Peyer's patch (tissue), 4 donors: Measurements from ENCODE around the gene BAIAP2L1.

Experiments used
- CTCF ChIP-seq, 6 experiments: fragments of 450-650 bp in 4 of 6; fragments of 200-600 bp in 2 of 6; sonication (generic) in 1 of 6; IDR thresholded peaks; one replicate each; pipeline ENCODE4 v1.5.1; 2017 to 2019; ENCODE audit warnings: antibody characterized with exemption in 6 of 6, mild to moderate bottlenecking in 3 of 6, moderate library complexity in 1 of 6
- POLR2A ChIP-seq, 2 donors: fragments of 450-650 bp; IDR thresholded peaks; one replicate each; pipeline ENCODE4 v1.5.1; 2017; ENCODE audit warnings: antibody characterized with exemption in 2 of 2, mild to moderate bottlenecking in 2 of 2, moderate library complexity in 2 of 2

- TF ChIP-seq CTCF (IDR thresholded peaks at IDR 0.05) (no peak), POLR2A (IDR thresholded peaks at IDR 0.05) (no peak)
Measured at GRCh38 chr7:98375664-98376063, 25.2 kb downstream of the BAIAP2L1 start.
